HG02610 (cell line): ENCODE measurements around the gene DPH6.
A peak's percentile ranks its signal among the peaks of the same experiment; 100 is the strongest.
"Not testable (repeated sequence)": the region's sequence is repeated elsewhere in the genome, so short reads cannot be mapped to it uniquely, and the experiment has no call there.

Source experiments
- ATAC-seq: cut with Tn5 transposase; IDR thresholded peaks from one replicate; pipeline ENCODE4 v1.9.1; 2021; ENCODE audit warnings: mild to moderate bottlenecking, moderate library complexity; ENCODE audit not compliant: unreplicated experiment

Gene DPH6

GRCh38 chr15:35545824-35546510 lies at the start of gene DPH6:
Gene DPH6, minus strand, starts transcription at chr15:35546165. Its CDS starts 24 bp downstream, at chr15:35546141.
- ATAC-seq, result peak; percentile 92

- no peak for ATAC-seq
Observed at GRCh38 chr15:35595656-35596055, 49.7 kb upstream of the DPH6 start.

- ATAC-seq, result not testable (repeated sequence)
Observed at GRCh38 chr15:35591987-35592386, 46.0 kb upstream of the DPH6 start.

- no peak for ATAC-seq
Observed at GRCh38 chr15:35583863-35584528, 38.0 kb upstream of the DPH6 start.

GRCh38 chr15:35580606-35581005 lies 34.6 kb upstream of the DPH6 start:
- ATAC-seq, result no peak

GRCh38 chr15:35567392-35567791 lies 21.4 kb upstream of the DPH6 start:
- ATAC-seq, result no peak

GRCh38 chr15:35566991-35567390 lies 21.0 kb upstream of the DPH6 start:
- no peak for ATAC-seq

GRCh38 chr15:35565901-35566300 lies 19.9 kb upstream of the DPH6 start:
- ATAC-seq, result no peak

GRCh38 chr15:35562641-35563040 lies 16.7 kb upstream of the DPH6 start:
- ATAC-seq, result no peak

- ATAC-seq, result no peak
Observed at GRCh38 chr15:35561308-35561707, 15.3 kb upstream of the DPH6 start.

GRCh38 chr15:35560870-35561269 lies 14.9 kb upstream of the DPH6 start:
- no peak for ATAC-seq

GRCh38 chr15:35560258-35560657 lies 14.3 kb upstream of the DPH6 start:
- no peak for ATAC-seq

- no peak for ATAC-seq
Observed at GRCh38 chr15:35559683-35560082, 13.7 kb upstream of the DPH6 start.

GRCh38 chr15:35557544-35557943 lies 11.6 kb upstream of the DPH6 start:
- ATAC-seq, result no peak

GRCh38 chr15:35557012-35557411 lies 11.0 kb upstream of the DPH6 start:
- no peak for ATAC-seq

GRCh38 chr15:35555244-35555643 lies 9.3 kb upstream of the DPH6 start:
- no peak for ATAC-seq

- no peak for ATAC-seq
Observed at GRCh38 chr15:35550957-35551356, 5.0 kb upstream of the DPH6 start.

GRCh38 chr15:35549567-35549966 lies 3.6 kb upstream of the DPH6 start:
- ATAC-seq, result no peak

GRCh38 chr15:35548435-35548834 lies 2.5 kb upstream of the DPH6 start:
- no peak for ATAC-seq

- ATAC-seq, result no peak
Observed at GRCh38 chr15:35547775-35548364, 1.9 kb upstream of the DPH6 start.

GRCh38 chr15:35546511-35547381 lies 781 bp upstream of the DPH6 start:
- ATAC-seq, result peak; percentile 13
